Left ventricle myocardium superior (tissue), 1 donor: ENCODE data around the gene XKR7. TPM values are rescaled to one million over a fixed set of nuclear protein-coding genes. Genes with fewer than 3 reads are reported as not detected.
"Not testable (repeated sequence)": the region's sequence is repeated elsewhere in the genome, so short reads cannot be mapped to it uniquely, and the experiment has no call there.

Source experiments
- ATAC-seq: fragments of 200-7000 bp; cut with Tn5 transposase; one replicate; pipeline ENCODE4 v1.9.1; 2020; ENCODE audit warnings: mild to moderate bottlenecking, moderate library complexity
- DNase-seq: peaks from one replicate; pipeline ENCODE4 v3.0.0-alpha.2; 2020
- intact Hi-C: fragments of 100-400 bp; cut with micrococcal nuclease; formaldehyde crosslinking; loops from one replicate; pipeline ENCODE4 v1.11.0; 2022
- total RNA-seq: library from RNA; stranded (reverse); fragmentation: NEBNext Ultra II Directional; extraction: Animal tissue kit (Norgen Biotek cat#: 25700); gene quantifications from one replicate; pipeline ENCODE4 v1.2.1, GENCODE V29; 2021
- donor health status: DM: no; HTN: yes; CAD: no; lungs with severe emphysema.

Gene XKR7
- total RNA-seq, 1 donor from 2014 or later = not detected

DNA sequence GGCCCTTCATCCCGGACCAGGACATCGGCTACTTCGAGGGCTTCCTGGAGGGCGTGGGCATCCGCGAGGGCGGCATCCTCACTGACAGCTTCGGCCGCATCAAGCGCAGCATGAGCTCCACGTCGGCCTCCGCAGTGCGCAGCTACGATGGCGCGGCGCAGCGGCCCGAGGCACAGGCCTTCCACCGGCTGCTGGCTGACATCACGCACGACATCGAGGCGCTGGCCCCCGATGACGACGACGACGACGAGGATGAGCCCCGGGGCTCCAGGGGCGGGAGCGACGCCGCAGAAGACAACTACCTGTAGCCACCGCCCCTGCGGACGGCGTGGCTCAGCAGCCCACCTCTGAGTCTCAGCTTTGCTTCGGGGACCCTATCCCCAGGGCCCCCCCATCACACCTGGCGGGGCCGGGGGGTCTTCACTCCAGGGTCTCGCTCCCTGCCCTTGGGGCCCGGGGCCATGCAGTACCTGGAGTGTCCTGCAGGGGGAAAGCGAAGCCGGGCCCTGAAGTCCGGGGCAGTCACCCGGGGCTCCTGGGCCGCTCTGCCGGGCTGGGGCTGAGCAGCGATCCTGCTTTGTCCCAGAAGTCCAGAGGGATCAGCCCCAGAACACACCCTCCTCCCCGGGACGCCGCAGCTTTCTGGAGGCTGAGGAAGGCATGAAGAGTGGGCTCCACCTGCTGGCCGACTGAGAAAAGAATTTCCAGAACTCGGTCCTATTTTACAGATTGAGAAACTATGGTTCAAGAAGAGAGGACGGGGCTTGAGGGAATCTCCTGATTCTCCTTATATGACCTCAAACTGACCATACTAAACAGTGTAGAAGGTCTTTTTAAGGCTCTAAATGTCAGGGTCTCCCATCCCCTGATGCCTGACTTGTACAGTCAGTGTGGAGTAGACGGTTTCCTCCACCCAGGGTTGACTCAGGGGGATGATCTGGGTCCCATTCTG lies 63.3 kb downstream of the XKR7 start:
- peak; percentile 84 for DNase-seq
- intact Hi-C loops = loop anchor here (10.0 kb wide), 1 partner anchor 176 kb away; no protein-coding TSS in a partner anchor
- ATAC-seq = peak; percentile 86

DNA sequence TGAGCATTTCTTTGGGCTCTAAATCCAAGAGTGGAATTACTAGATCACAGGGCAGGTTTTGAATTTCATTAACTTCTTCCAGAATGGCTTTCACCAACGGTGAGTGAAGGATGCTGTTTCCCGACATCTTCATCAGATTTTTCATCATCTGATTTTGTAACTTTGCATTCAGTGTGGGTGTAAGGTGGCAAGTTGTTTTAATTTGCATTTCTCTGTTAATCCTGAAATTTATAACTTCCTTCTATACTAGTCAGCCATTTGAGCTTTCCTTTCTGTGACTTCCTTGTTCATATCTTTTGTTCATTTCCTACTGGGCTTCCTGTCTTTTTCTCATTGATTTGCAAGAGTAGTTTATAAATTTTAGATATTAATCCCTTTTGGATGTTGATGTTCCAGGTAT lies 65.4 kb downstream of the XKR7 start:
- intact Hi-C loops = loop anchor here (10.0 kb wide), 1 partner anchor 179 kb away; no protein-coding TSS in a partner anchor
- no peak for ATAC-seq
- DNase-seq = no peak

DNA sequence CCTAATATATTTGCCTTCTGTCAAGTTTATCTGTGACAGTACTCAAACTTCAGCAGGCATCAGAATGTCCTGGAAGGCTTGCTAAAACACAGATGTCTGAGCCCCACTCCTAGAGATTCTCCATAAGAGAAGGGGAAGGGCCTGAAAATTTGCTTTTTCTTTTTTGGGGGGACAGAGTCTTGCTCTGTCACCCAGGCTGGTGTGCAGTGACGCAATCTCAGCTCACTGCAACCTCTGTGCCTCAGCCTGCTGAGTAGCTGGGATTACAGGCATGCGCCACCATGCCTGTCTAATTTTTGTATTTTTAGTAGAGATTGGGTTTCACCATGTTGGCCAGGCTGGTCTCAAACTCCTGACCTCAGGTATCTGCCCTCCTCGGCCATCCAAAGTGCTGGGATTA lies 65.8 kb downstream of the XKR7 start:
- ATAC-seq = not testable (repeated sequence)
- intact Hi-C loops = loop anchor here (10.0 kb wide), 1 partner anchor 179 kb away; no protein-coding TSS in a partner anchor

DNA sequence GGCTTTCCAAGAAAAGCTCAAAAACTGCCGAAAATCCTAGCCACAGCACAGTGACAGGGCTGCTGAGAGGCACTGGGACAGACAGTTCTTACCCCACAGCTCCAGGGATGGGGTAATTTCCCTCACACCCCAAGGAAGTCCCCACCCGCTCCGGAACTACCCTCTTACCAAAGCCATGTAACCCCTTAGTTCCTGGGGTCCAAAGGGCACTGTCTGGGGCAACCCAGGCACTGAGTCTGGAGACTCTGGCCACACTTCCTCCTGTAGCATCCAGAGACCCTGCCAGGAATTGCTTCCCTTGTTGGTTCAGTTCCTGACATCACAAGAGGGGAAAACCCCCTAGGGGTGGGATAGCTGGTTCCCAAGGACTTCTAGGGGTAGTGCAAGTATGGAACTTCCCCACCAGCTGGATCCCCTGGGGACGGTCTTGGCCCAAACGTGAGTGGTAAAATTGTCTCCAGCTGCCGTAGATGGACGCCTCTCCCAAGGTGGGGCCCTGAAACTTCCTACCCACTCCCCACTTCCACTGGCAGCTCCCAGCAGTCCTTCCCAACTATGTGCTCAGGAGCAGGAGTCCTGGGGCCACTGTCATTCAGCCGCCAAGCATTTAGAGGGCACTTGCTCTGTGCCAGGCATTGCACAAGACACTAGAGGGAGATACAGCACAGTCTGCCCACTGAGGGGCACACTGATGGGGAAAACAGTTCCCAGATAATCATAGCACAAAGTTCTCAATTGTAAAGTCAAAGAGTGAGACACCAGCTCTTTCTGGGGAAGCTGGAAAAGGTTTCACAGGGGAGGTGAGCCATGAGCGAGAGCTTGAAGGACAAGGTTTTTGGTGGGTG lies 66.9 kb downstream of the XKR7 start:
- peak; percentile 38 for DNase-seq
- intact Hi-C loops = loop anchor here (10.0 kb wide), 1 partner anchor 180 kb away; no protein-coding TSS in a partner anchor

More for the DNA sequence above, 65.8 kb downstream of the XKR7 start:
- DNase-seq = not testable (repeated sequence)

DNA sequence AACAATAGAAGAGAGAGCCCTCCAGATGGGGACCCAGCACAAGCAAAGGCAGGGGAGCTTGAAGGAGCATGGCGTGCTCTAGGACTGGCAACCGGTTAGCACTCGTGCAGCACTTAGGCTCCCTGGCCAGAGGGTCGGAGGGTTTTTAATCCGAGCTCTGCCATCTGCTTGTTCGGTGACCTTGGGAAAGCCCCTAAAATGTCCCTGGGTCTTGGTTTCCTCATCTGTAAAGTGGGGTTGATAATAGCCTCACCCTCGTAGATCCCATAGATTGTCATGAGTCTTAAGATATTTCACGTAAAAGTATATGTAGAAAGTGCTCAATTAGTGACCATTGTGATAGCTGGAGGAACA lies 67.5 kb downstream of the XKR7 start:
- ATAC-seq (no peak), DNase-seq (no peak)
- intact Hi-C loops = loop anchor here (10.0 kb wide), 1 partner anchor 181 kb away; no protein-coding TSS in a partner anchor

More for the DNA sequence above, 66.9 kb downstream of the XKR7 start:
- peak; percentile 61 for ATAC-seq

DNA sequence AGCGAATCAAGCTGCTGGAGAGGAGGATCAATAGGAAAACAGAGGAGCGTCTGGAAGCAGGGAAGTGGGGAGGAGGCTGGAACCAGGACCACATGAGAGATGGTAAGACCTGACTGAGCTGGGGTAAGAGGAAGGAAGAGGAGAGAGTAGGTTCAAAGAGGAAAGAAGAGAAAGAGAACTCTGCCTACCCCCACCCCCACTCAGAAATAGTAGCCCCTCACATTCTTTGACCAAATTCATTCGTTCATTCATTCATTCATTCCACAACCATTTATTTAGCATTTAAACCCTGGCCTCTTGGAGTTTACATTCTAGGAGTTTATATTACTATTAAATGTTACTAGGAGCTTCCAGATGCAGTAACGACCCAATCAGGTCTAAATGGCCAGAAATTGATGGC lies 68.3 kb downstream of the XKR7 start:
- no peak for DNase-seq
- no peak for ATAC-seq
- intact Hi-C loops = loop anchor here (10.0 kb wide), 1 partner anchor 181 kb away; no protein-coding TSS in a partner anchor

DNA sequence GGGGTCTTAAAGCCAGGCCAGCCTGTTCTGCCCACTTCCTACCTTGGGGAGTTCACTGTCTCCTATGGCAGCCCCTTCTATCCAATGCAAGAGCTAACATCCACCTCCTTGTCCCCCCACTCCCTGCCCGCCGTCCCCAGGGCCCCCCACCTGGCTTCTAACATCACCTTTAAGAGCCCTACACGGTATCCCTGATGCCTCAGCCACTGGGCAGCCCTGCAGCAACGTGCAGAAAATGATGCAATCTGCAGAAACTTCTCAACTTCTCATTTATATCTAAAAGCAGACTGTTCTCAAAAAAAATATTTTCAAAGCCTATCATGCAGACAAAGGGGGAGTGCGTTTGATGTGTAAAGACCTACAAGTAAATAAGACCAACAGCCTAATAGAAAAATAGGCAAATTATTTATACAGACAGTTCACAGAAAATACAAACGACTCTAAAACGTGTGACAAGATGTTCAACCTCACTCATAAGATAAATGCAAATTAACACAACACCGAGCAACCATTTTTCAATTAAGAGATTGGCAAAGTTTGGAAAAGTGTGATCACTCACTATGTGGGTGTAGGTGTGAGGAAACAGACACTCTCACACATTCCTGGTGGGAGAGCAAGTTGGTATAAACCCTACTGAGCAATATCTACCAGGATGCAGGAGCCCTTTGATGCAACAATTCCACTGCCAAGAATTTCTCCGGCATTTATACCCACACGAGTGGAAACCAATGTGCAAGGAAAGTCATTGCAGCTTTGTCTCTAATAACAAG lies 69.0 kb downstream of the XKR7 start:
- DNase-seq (no peak), ATAC-seq (no peak)
- intact Hi-C loops = loop anchor here (10.0 kb wide), 1 partner anchor 182 kb away; no protein-coding TSS in a partner anchor

DNA sequence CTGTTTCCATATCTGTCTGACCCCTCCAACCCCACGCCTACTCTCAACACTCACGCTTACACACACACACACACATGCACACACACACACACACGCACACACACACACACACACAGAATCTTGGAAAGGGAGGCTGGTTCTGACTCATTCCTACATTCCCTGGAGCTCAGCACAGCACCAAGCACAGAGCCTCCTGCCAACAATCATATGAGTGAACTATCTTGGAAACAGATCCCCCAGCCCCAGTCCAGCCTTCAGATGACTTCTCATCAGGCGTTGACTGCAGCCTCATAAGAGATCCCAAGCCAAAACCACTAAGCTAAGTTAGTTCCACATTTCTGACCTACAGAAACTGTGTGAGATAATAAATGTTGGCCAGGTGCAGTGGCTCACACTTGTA lies 70.0 kb downstream of the XKR7 start:
- intact Hi-C loops = loop anchor here (10.0 kb wide), 1 partner anchor 183 kb away; no protein-coding TSS in a partner anchor
- DNase-seq = no peak
- ATAC-seq = no peak

DNA sequence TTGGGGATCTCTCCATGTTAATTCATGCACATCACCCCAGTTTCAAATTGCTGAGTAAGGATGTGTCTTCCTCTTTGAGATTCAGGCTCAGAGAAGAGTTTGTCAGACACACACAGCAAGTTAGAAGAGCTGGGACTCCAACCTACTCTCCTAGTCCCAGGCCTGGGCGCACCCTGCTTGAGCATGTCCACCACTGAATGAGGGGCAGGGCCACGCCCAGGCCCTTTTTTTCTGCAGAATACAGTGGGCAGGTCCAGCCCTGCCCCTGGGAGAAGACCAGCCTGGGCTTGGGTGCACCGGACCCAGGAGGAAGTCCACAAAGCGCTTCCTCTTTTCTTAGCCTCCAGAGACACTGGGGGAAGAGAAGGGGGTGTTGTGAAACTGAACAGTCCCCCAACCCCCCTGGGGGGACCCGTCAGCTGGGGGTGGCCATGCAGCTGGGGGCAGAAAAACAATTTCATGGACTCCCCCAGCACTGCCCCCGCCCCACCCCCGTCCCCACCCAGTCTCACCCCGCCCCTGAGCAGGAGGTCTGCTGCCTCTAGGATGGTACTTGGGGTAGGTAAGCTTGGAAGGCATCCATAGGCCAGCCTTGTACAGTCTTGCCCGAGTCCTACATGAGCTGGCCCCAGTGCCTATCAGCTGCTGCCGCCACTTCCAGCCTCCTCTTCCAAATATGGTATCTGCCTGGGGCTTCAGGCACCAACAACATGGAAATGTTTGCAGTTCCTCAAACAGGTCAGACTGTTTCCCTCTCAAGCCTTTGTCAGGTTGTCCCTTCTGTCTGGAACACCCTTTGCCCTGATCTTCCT lies 72.4 kb downstream of the XKR7 start:
- intact Hi-C loops = no loop called here
- ATAC-seq (peak; percentile 89), DNase-seq (peak; percentile 67)

DNA sequence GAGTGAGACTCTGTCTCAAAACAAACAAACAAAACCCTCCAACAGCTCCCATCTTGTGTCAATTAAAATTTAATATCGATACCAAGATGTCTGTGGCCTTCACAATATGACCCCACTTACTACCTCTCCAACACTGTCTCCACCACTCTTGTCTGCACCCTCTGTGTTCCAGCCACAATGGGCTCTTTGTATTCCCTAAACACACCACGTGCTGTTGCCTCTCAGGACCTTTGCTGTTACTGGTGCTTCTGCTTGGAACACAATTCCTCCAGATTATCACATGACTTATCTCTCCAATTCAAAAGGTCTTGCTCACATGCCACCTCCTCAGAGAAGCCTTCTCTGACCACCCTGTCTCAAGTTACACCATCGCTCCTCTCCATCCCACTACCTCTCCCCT lies 78.0 kb downstream of the XKR7 start:
- intact Hi-C loops = no loop called here
- DNase-seq (no peak), ATAC-seq (no peak)

DNA sequence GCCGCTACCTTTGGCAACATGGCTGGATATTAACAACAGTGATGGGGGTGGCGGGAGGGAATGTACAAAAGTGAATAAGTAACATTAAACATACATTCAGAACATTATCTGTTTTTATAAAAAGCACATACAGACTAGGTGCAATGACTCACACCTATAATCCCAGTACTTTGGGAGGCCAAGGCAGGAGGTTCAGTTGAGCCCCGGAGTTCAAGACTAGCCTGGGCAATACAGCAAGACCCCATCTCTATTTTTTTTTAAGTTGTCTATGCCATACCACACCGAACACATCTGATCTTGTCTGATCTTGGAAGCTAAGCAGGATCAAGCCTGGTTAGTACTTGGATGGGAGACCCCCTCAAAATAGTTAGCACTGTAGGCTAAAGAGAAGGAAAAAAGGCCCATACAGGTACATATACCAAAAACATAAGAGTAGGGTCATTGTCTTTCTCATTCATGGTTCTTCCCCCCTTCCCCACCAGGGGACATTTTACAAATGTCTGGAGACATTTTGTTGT lies 82.4 kb downstream of the XKR7 start:
- ATAC-seq = no peak
- DNase-seq = no peak
- intact Hi-C loops = no loop called here

DNA sequence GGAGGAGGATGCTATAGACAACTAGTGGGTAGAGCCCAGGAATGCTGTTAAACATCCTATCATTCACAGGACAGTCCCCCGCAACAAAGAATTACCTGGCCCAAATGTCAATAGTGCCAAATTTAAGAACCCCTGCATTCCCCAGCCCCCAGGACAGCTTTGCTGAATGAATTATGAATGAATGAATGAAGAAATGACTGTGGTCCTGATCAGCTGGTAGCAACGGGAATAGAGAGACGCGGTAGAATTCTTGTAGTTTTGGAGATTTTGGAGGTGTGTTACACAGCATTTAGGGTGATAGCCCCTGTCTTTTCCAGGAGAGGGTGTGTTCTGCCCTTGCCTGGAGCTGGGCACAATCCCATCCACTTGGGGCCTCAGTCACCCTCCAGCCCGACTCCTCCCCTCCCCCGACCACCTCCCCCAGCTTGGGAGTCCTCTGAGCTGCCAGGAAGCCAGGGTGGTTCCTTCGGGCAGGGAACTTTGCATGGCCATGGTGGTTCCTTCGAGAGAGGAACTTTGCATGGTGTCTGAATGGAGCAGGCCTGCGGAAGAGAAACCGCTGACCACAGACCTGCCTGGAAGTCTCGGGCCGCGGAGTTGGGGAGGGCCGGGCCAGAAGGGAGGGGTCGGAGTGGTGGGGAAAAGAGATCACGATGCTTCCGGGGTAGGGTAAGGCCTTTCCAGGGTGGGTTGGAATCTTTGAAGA lies 83.1 kb downstream of the XKR7 start:
- DNase-seq (peak; percentile 66), ATAC-seq (peak; percentile 79)
- intact Hi-C loops = no loop called here

DNA sequence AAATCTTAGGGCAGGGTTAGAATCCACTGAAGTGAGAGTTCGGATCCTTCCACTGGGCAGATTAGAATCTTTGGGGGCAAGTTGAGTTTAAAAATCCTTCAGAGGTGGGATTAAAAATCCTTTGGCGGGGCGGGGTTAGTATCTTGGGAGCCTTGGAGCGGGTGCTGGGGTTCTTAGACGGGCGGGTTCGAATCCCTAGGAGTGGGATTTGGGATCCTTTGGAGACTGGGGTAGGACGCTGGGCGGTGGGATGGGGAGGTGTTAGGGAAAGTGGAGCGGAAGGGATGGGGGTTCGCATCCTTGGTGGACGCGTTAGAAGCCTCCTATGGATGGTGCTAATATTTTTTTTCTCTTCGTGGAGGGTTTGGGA lies 83.8 kb downstream of the XKR7 start:
- ATAC-seq = no peak
- no peak for DNase-seq
- intact Hi-C loops = no loop called here

DNA sequence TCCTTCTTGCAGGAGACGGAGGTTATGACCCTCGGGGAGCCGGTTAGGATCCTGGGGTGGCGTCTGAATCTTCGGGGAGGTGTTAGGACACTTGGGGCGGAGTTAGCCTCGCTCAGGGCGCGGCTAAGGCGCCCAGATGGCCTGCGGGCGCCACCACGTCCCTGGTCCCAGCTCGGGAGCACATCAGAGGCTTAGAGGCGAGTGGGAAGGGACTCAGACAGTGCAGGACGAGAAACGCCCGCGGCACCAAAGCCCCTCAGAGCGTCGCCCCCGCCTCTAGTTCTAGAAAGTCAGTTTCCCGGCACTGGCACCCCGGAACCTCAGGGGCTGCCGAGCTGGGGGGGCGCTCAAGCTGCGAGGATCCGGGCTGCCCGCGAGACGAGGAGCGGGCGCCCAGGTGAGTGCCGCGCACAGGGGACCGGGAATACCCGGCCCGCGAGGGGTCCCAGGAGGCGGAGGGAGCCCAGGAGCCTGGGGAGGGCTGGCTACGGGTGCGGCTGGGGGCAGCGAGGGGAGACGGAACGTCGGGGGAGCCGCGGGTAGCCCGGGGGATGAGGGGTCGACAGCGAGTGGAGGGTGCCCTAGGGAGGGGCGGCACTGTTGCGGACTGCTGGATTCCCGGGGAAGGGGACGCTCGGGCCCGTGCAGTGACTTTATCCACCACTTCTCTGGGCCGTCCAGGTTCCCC lies 84.3 kb downstream of the XKR7 start, which contains the start of gene HCK:
TSS of gene HCK (plus strand) at position 153 of the 688 bp plus-strand sequence.
- peak; percentile 86 for ATAC-seq
- DNase-seq = peak; percentile 67
- intact Hi-C loops = no loop called here

DNA sequence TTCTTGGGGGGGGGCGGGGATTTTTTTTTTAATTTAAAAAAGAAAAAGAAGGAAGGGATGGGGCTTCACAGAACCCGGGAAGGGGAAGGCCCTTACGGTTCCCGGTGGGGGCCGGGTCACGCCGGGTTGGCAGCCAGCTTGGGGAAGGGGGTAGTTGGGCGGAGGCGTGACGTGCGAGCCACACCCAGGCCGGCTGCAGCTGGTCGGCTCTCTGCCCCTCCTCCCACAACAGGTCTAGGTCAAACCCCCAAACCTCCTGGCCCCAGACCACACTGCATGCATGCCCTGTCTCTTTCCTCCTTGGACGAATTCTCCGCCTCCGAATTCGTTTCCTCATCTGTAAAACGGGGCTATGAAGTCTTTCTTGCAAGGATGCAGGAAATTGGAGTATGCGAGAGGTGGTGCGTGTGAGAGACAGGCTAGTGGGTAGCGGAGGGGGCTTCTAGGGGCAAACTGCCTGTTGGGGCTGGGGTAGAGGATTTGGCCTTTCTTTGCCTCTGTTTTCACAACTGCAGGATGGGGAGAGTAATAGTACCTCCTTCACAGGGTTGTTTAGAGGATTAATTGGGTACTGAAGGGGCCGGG lies 84.9 kb downstream of the XKR7 start:
- DNase-seq (peak; percentile 79), ATAC-seq (peak; percentile 74)
- intact Hi-C loops = no loop called here
